Loucy (cell line): Measurements from ENCODE around the gene RNASET2.

Experiments used
- CTCF ChIP-seq: fragments of 200-600 bp; sonication (generic); conservative IDR thresholded peaks from 2 replicates; pipeline ENCODE4 v1.5.1; 2014; ENCODE audit warnings: mild to moderate bottlenecking, antibody characterized with exemption, low read length
- EZH2phosphoT487 ChIP-seq: fragments of 200-600 bp; IDR thresholded peaks from 2 replicates; pipeline ENCODE4 v1.6.1; 2018; ENCODE audit warnings: antibody characterized with exemption, mild to moderate bottlenecking, moderate library complexity, borderline replicate concordance

GRCh38 chr6:166902211-166902755, 54.1 kb downstream of the RNASET2 start:
- TF ChIP-seq CTCF: no peak
- TF ChIP-seq EZH2phosphoT487: no peak
